Measurements from ENCODE around the gene LIPE. TPM values are rescaled to one million over a fixed set of nuclear protein-coding genes. Genes with fewer than 3 reads are reported as not detected.
A peak's percentile ranks its signal among the peaks of the same experiment; 100 is the strongest.

The LIPE gene, protein sequence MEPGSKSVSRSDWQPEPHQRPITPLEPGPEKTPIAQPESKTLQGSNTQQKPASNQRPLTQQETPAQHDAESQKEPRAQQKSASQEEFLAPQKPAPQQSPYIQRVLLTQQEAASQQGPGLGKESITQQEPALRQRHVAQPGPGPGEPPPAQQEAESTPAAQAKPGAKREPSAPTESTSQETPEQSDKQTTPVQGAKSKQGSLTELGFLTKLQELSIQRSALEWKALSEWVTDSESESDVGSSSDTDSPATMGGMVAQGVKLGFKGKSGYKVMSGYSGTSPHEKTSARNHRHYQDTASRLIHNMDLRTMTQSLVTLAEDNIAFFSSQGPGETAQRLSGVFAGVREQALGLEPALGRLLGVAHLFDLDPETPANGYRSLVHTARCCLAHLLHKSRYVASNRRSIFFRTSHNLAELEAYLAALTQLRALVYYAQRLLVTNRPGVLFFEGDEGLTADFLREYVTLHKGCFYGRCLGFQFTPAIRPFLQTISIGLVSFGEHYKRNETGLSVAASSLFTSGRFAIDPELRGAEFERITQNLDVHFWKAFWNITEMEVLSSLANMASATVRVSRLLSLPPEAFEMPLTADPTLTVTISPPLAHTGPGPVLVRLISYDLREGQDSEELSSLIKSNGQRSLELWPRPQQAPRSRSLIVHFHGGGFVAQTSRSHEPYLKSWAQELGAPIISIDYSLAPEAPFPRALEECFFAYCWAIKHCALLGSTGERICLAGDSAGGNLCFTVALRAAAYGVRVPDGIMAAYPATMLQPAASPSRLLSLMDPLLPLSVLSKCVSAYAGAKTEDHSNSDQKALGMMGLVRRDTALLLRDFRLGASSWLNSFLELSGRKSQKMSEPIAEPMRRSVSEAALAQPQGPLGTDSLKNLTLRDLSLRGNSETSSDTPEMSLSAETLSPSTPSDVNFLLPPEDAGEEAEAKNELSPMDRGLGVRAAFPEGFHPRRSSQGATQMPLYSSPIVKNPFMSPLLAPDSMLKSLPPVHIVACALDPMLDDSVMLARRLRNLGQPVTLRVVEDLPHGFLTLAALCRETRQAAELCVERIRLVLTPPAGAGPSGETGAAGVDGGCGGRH
- total RNA-seq, result 10 to 100 TPM; 29.5 TPM
- 1 to 10 TPM; 4.2 to 9.6 (median 8.0) TPM for polyA plus RNA-seq
- 5.4 to 22.5 (median 16.1) reads per million in 6 experiments for total RNA-seq

DNA sequence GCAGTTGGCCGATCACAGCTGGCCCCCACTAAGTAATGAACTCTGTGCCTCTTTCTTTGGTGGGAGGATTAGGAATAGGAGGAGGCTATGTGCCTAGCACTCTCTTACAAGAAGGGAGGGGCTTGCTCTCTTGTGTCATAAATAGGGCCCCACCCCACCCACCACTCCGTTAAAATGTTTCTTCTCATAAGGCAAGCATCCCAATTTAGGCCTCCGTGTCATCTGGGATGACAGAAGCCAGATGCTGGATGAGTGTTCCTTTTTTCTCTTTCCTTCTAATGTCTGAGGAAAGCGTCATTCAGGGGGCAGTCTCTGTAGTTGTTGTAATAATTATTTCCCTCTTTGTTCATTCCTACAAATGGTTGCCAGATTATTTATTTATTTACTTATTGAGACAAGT, at the start of gene LIPE:
Gene LIPE, minus strand, starts transcription at position 76 of the 400 bp plus-strand sequence. CDS start 239 bp downstream, outside the sequence.
- Mint-ChIP-seq H3K4me3 (peak within 1 kb of the TSS in 2 of 10 donors; percentile 14 to 60), H3K27ac (peak within 1 kb of the TSS in 2 of 10 donors; percentile 38 to 69), H3K27me3 (no peaks in the 10 kb centered on the region), H3K9me3 (no peaks in the 10 kb centered on the region), H3K4me1 (peaks cover 14 to 23% (median 20%) of the 10 kb centered on the region in 4 donors), H3K36me3 (no peaks in the 10 kb centered on the region)
- ATAC-seq (no peak), DNase-seq (no peak)
- POLR2A ChIA-PET, result interaction anchor here (0.6 kb wide), 1 partner anchor 8 kb away, joined by 4 read pairs; no protein-coding TSS in a partner anchor

DNA sequence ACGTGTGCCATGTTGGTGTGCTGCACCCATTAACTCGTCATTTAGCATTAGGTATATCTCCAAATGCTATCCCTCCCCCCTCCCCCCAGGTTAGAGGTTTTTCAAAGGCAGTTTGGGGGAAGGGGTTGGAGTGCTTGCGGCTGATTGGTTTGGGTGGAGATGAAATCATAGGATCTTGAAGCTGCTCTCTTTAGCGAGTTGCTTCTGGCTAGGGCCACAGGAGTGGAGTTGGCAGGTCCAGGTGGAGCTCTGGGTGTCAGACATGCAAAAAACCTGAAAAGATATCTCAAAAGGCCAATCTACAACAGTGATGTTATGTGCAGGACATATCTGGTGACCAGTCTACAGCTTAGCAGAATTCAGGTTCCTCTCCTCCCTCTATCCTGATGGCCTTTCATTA, 48.2 kb upstream of the LIPE start:
- ATAC-seq (no peak), DNase-seq (no peak)
- POLR2A ChIA-PET, result no interaction called here
- H3K9me3 Mint-ChIP-seq, result no peaks in the 10 kb centered on the region
- peak overlapping the region in 1 of 10 donors; percentile 39 for H3K27ac Mint-ChIP-seq
- no peaks in the 10 kb centered on the region for H3K36me3 Mint-ChIP-seq
- no peak overlapping the region for H3K4me3 Mint-ChIP-seq
- peaks cover 0 to 4% (median under 1%) of the 10 kb centered on the region in 4 donors for H3K4me1 Mint-ChIP-seq
- H3K27me3 Mint-ChIP-seq, result peaks cover 0 to 9% (median 0%) of the 10 kb centered on the region in 5 donors

DNA sequence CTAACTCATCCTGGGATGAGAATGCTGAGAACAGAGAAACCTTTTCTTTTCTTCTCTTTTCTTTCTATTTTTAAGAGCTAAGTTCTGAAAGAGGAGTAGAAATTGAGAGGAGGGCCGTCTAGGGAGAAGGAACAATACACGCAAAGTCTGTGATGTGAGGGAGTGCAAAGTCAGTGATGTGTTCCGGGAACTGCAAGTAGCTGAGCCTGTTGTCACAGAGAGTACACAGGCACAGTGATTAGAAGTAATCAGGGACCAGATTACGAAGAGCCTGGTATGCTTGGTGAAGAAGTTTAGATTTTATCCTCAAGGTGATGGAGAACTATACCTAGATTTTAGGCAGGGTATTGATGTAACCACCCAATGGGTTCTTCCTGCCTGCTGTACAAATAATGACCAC, 47.6 kb upstream of the LIPE start:
- no peak for DNase-seq
- Mint-ChIP-seq H3K27ac (no peak overlapping the region), H3K9me3 (no peaks in the 10 kb centered on the region), H3K4me1 (peaks cover 0 to 3% (median 2%) of the 10 kb centered on the region in 4 donors), H3K36me3 (no peaks in the 10 kb centered on the region), H3K27me3 (peaks cover 0 to 9% (median 0%) of the 10 kb centered on the region in 5 donors), H3K4me3 (no peak overlapping the region)
- ATAC-seq, result no peak
- POLR2A ChIA-PET, result no interaction called here

DNA sequence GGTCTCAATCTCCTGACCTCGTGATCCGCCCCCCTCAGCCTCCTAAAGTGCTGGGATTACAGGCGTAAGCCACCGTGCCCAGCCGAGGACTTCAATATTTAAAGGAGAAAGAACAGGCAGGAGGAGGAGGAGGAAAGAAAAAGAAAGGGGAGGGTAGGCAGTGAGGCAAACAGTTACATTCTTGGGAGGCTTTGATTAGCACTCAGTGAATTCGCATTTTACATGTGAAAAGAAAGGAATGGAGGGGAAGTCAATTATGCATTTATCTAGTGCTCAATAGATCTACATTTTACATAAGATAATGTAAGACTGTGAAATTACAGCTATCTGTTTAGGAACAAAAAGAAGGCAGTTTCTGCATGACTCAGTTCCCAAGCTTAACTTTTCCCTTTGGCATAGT, 46.5 kb upstream of the LIPE start:
- peaks cover 0 to 9% (median 0%) of the 10 kb centered on the region in 5 donors for H3K27me3 Mint-ChIP-seq
- peaks cover 0 to 6% (median 3%) of the 10 kb centered on the region in 4 donors for H3K4me1 Mint-ChIP-seq
- no peak overlapping the region for H3K27ac Mint-ChIP-seq
- DNase-seq (no peak), ATAC-seq (no peak)
- no peaks in the 10 kb centered on the region for H3K36me3 Mint-ChIP-seq
- no peak overlapping the region for H3K4me3 Mint-ChIP-seq
- POLR2A ChIA-PET, result no interaction called here
- H3K9me3 Mint-ChIP-seq, result no peaks in the 10 kb centered on the region

DNA sequence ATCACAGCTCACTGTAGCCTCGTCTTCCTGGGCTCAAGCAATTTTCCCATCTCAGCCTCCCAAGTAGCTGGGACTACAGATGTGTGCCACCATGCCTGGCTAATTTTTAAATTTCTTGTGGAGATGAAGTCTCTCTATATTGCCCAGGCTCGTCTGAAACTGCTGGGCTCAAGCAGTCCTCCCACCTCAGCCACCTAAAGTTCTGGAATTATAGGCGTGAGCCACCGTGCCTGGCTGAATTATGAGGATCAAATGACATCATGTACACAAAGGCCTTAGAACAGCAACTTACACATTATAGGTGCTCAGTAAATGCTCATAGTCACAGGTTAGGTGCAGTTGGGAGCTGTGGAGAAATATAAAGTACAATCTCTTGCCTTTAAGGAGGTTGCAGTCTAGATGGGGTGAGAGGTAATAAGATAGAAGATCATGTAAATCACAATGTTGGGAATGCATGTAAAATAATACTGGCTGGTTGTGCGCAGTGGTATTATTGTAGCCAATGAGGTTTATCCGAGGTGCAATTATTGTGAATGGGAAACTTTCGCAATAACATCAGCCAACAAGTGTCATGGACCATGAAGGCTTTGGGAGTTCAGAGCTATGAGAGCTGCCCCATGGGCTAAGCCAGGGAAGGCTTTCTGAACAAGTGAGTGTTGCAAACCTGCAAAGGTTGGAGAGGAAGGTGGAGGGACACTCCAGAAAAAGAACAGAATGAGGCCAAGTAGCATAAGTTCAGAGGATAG, 45.4 kb upstream of the LIPE start:
- ATAC-seq (no peak), DNase-seq (no peak)
- no peak overlapping the region for H3K4me3 Mint-ChIP-seq
- peak overlapping the region in 1 of 10 donors; percentile 38 for H3K27ac Mint-ChIP-seq
- no peaks in the 10 kb centered on the region for H3K9me3 Mint-ChIP-seq
- no peaks in the 10 kb centered on the region for H3K36me3 Mint-ChIP-seq
- peaks cover 0 to 11% (median 3%) of the 10 kb centered on the region in 4 donors for H3K4me1 Mint-ChIP-seq
- peaks cover 0 to 9% (median 0%) of the 10 kb centered on the region in 5 donors for H3K27me3 Mint-ChIP-seq
- POLR2A ChIA-PET, result no interaction called here

DNA sequence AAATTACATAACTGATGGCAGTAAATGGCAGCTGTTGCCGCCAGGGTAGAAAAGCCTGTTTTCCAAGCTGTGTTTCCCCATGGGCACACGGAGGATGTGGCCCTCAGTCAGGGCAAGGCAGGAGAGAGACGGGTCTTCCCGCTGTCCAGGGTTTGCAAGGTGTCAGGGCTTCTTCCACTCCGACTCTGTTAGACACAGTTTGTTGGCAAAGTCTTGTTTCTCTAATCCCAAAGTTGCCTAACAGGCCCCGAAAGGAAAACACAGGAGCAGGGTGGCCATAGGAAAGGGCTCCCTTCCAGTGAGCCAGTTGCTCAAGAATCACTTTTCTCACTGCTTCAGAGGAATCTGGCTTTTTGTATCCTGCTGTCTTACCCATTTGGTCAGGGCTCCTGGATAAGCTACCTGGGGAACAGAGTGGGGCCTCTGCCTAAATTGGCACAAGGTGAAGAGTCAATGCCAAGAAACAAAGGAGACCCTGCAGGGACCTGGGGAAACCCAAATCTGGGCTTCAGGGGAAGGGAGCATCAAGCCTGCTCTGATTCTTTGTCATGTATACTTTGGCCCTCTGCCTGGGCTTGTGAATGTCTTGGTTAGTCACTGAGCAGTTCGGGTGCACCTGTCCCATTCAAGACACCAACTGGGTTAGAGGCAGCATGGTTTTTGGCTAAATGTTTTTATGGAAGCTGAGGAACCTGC, 44.5 kb upstream of the LIPE start:
- H3K27ac Mint-ChIP-seq, result no peak overlapping the region
- no peaks in the 10 kb centered on the region for H3K9me3 Mint-ChIP-seq
- DNase-seq (no peak), ATAC-seq (no peak)
- H3K4me3 Mint-ChIP-seq, result no peak overlapping the region
- POLR2A ChIA-PET, result no interaction called here
- H3K27me3 Mint-ChIP-seq, result peaks cover 0 to 9% (median 2%) of the 10 kb centered on the region in 5 donors
- H3K4me1 Mint-ChIP-seq, result peaks cover 6 to 17% (median 6%) of the 10 kb centered on the region in 4 donors
- H3K36me3 Mint-ChIP-seq, result no peaks in the 10 kb centered on the region

DNA sequence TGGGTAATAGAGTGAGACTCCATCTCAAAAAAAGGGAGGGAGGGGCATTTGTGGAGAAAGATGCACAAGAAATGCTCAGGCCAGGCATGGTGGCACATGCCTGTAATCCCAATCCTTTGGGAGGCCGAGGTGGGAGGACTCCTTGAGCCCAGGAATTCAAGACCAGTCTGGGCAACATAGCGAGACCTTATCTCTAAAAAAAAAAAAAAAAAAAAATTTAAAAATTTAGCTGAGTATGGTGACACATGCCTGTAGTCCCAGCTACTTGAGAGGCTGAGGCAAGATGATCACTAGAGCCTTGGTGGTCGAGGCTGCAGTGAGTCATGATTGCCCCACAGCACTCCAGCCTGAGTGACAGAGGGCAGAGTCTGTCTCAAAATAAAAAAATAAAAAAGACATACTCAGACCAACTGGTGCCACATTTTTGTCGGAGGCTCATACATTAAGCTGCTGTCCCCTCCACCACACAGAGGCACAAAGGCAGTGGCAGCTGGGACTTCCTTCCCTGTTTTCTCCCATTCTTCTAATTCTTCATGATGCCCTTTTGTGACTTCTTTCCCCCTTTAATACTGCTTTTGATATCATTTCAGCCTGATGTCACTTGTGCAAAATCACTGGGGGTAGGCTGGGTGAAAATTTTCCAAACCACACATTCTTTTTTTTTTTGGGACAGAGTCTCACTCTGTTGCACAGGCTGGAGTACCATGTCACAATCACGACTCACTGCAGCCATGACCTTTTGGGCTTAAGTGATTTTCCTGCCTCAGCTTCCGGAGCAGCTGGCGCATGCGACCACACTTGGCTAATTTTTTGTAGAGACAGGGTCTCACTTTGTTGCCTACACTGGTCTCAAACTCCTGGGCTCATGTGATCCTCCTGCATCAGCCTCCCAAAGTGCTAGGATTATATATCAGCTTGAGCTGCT, 42.4 kb upstream of the LIPE start:
- Mint-ChIP-seq H3K4me1 (peaks cover 6 to 35% (median 7%) of the 10 kb centered on the region in 4 donors), H3K9me3 (no peaks in the 10 kb centered on the region), H3K4me3 (no peak overlapping the region), H3K27me3 (peaks cover 0 to 9% (median 2%) of the 10 kb centered on the region in 5 donors), H3K27ac (no peak overlapping the region), H3K36me3 (no peaks in the 10 kb centered on the region)
- POLR2A ChIA-PET, result no interaction called here
- ATAC-seq (no peak), DNase-seq (no peak)

DNA sequence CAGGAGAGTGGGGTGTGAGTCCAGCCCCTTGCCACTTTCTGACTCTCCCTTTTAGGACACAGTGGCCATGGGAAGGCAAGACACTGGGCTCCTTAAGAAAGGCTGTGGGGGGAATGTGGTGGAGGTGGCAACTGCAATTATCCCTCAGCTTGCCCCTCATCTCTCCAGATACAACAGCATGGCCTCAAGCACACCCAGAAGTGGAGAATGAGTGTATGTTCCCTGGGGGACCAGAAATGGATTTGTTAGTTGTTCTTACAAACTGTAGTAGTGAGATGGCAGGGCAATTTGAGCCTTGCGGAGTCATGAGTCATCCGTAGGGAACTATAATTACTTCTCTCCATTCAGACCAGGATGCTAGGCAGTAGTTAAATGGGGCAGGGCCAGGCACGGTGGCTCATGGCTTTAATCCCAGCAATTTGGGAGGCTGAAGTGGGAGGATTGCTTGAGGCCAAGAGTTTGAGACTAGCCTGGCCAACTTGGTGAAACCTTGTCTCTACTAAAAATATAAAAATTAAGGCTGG, 41.1 kb upstream of the LIPE start:
- Mint-ChIP-seq H3K4me1 (peaks cover 6 to 35% (median 7%) of the 10 kb centered on the region in 4 donors), H3K27ac (peak overlapping the region in 2 of 10 donors; percentile 50 to 75), H3K4me3 (no peak overlapping the region), H3K9me3 (no peaks in the 10 kb centered on the region), H3K36me3 (no peaks in the 10 kb centered on the region), H3K27me3 (peaks cover 0 to 9% (median 0%) of the 10 kb centered on the region in 5 donors)
- ATAC-seq (no peak), DNase-seq (no peak)
- POLR2A ChIA-PET, result no interaction called here

DNA sequence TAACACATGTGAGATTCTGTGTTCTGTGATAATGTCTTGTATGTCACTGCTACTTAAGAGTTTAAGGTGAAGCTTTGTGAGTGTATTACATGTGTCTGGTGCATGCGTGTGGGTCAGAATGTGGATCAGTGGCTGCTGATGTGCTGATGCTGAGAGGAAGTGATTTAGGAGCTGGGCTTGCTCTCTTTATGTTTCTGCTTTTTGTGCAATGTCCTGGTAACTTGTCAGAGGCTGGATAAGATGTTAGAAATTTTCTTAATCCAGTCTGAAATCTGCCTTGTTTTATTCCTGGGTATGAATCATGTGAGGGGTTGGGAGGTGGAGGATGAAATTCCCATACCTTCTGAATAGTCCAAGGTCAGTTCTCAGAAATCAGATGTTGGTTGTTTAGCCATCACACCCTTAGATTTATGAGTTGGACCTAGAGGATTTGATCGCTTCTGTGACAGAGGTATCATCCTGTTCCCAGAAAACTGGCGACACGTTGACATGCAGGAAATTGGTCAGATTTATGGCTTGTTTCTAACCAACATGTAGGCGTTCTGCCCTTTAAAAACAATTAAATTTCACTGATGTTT, 40.1 kb upstream of the LIPE start:
- DNase-seq, result no peak
- Mint-ChIP-seq H3K4me1 (peaks cover 6 to 40% (median 7%) of the 10 kb centered on the region in 4 donors), H3K4me3 (no peak overlapping the region), H3K36me3 (no peaks in the 10 kb centered on the region), H3K9me3 (no peaks in the 10 kb centered on the region), H3K27ac (peak overlapping the region in 3 of 10 donors; percentile 26 to 56 (median 39)), H3K27me3 (peaks cover 0 to 3% (median 0%) of the 10 kb centered on the region in 5 donors)
- no peak for ATAC-seq
- POLR2A ChIA-PET, result no interaction called here

DNA sequence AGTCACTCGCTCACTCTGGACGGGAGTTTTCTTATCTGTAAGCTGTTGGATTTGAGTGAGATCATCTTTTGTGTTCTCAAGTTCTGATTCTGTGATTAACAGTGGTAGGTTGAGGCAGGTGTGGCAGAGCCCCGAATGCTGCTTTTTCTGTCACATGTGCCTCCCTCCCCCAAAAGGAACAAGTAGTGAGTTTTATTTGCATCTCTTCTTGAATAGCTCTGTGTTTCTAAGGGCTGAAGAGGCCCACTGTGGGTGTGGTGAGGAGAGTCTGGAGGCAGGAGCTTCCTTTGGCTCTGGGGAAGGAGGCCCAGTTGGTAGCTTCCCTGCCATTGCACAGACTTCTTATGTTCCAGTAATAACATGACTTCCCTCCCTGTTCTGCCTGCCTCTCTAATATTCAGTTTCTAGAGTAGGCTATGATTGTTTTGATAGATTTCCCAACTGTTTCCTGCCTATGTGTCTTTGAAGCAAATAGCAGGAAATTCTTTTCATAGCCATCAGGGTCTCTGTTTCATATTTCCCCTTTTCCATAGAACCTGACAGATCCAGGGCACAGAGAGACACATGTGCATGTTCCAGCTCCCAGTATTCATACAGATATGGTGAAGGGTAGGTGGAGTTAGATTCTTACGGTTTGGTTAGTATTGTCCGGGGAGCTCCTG, 39.5 kb upstream of the LIPE start:
- Mint-ChIP-seq H3K27ac (peak overlapping the region in 3 of 10 donors; percentile 56 to 75 (median 61)), H3K9me3 (no peaks in the 10 kb centered on the region), H3K4me1 (peaks cover 7 to 42% (median 8%) of the 10 kb centered on the region in 4 donors), H3K36me3 (no peaks in the 10 kb centered on the region), H3K27me3 (peaks cover 0 to 3% (median 0%) of the 10 kb centered on the region in 5 donors), H3K4me3 (no peak overlapping the region)
- POLR2A ChIA-PET, result no interaction called here
- ATAC-seq, result no peak
- no peak for DNase-seq
